Stimulated activated CD4-positive, alpha-beta T cell treated with anti-CD3 and anti-CD28 coated beads, Interleukin-12 subunit alpha, Interleukin-12 subunit beta, amount 100 ng/mL, for 48 hours (primary cell): ENCODE data around the gene COX20.
A peak's percentile ranks its signal among the peaks of the same experiment; 100 is the strongest.

Source experiments
- DNase-seq, 3 donors: peaks; one replicate each; pipeline ENCODE4 v3.0.0-alpha.2; 2020; ENCODE audit warnings: low read depth in 2 of 3, low spot score in 1 of 3

The COX20 gene

GRCh38 chr1:244850896-244851295, 15.4 kb downstream of the COX20 start:
- no peak for DNase-seq

GRCh38 chr1:244851546-244852231, 16.2 kb downstream of the COX20 start:
- no peak for DNase-seq

- DNase-seq = no peak
Observed at GRCh38 chr1:244852694-244853093, 17.2 kb downstream of the COX20 start.

GRCh38 chr1:244854166-244854565, 18.7 kb downstream of the COX20 start:
- DNase-seq = no peak

- no peak for DNase-seq
Observed at GRCh38 chr1:244854865-244855578, 19.6 kb downstream of the COX20 start.

GRCh38 chr1:244857761-244858160, 22.3 kb downstream of the COX20 start:
- DNase-seq = no peak

- no peak for DNase-seq
Observed at GRCh38 chr1:244858357-244858756, 22.9 kb downstream of the COX20 start.

- no peak for DNase-seq
Observed at GRCh38 chr1:244860078-244860477, 24.6 kb downstream of the COX20 start.

- DNase-seq = no peak
Observed at GRCh38 chr1:244860914-244861610, 25.6 kb downstream of the COX20 start.

GRCh38 chr1:244861683-244862082, 26.2 kb downstream of the COX20 start:
- no peak for DNase-seq

- no peak for DNase-seq
Observed at GRCh38 chr1:244862354-244862698, 26.9 kb downstream of the COX20 start.

GRCh38 chr1:244862699-244863490, 27.4 kb downstream of the COX20 start:
- DNase-seq = peak; percentile 93 to 97 (median 94)

- peak in 1 of 3 donors; percentile 18 for DNase-seq
Observed at GRCh38 chr1:244863491-244864252, 28.2 kb downstream of the COX20 start.

GRCh38 chr1:244864253-244865027, 29.0 kb downstream of the COX20 start, which contains the start of gene HNRNPU:
TSS of gene HNRNPU (minus strand) at chr1:244864543. CDS start at chr1:244864307, 236 bp downstream.
- peak; percentile 90 to 95 (median 92) for DNase-seq

- peak in 2 of 3 donors; percentile 17 to 23 for DNase-seq
Observed at GRCh38 chr1:244865028-244865371, 29.5 kb downstream of the COX20 start.

- no peak for DNase-seq
Observed at GRCh38 chr1:244865820-244866219, 30.4 kb downstream of the COX20 start.

- no peak for DNase-seq
Observed at GRCh38 chr1:244866355-244866754, 30.9 kb downstream of the COX20 start.

- no peak for DNase-seq
Observed at GRCh38 chr1:244868484-244869363, 33.3 kb downstream of the COX20 start.

- DNase-seq = no peak
Observed at GRCh38 chr1:244869364-244869827, 33.9 kb downstream of the COX20 start.
